Fibroblast of upper back skin (primary cell): ENCODE data around the gene CCSER2.
"Not testable (repeated sequence)": the region's sequence is repeated elsewhere in the genome, so short reads cannot be mapped to it uniquely, and the experiment has no call there.

ENCODE experiments used
- DNase-seq: peaks from one replicate; pipeline ENCODE4 v3.0.0-alpha.2; 2013

Gene CCSER2

GRCh38 chr10:84469470-84469869 is 141.1 kb downstream of the CCSER2 start:
- DNase-seq, result no peak

- no peak for DNase-seq
Measured at GRCh38 chr10:84473136-84473535, 144.7 kb downstream of the CCSER2 start.

- peak; percentile 10 for DNase-seq
Measured at GRCh38 chr10:84477398-84478128, 149.2 kb downstream of the CCSER2 start.

GRCh38 chr10:84478151-84478550 is 149.8 kb downstream of the CCSER2 start:
- peak; percentile 23 for DNase-seq

GRCh38 chr10:84478679-84479078 is 150.3 kb downstream of the CCSER2 start:
- DNase-seq, result no peak

GRCh38 chr10:84484541-84484940 is 156.2 kb downstream of the CCSER2 start:
- no peak for DNase-seq

- no peak for DNase-seq
Measured at GRCh38 chr10:84493361-84493760, 165.0 kb downstream of the CCSER2 start.

GRCh38 chr10:84493951-84494848 is 165.8 kb downstream of the CCSER2 start:
- DNase-seq, result peak; percentile 33

GRCh38 chr10:84494849-84495180 is 166.4 kb downstream of the CCSER2 start:
- no peak for DNase-seq

GRCh38 chr10:84497978-84498377 is 169.6 kb downstream of the CCSER2 start:
- DNase-seq, result no peak

- DNase-seq, result not testable (repeated sequence)
Measured at GRCh38 chr10:84499039-84499438, 170.7 kb downstream of the CCSER2 start.

- no peak for DNase-seq
Measured at GRCh38 chr10:84499846-84500245, 171.5 kb downstream of the CCSER2 start.

- DNase-seq, result peak; percentile 50
Measured at GRCh38 chr10:84510121-84510520, 181.7 kb downstream of the CCSER2 start.

GRCh38 chr10:84511106-84511505 is 182.7 kb downstream of the CCSER2 start:
- no peak for DNase-seq

- no peak for DNase-seq
Measured at GRCh38 chr10:84511709-84512285, 183.4 kb downstream of the CCSER2 start.

GRCh38 chr10:84517554-84517953 is 189.2 kb downstream of the CCSER2 start:
- no peak for DNase-seq

GRCh38 chr10:84519235-84519634 is 190.8 kb downstream of the CCSER2 start:
- no peak for DNase-seq

GRCh38 chr10:84521013-84521412 is 192.6 kb downstream of the CCSER2 start:
- no peak for DNase-seq

- DNase-seq, result no peak
Measured at GRCh38 chr10:84521468-84521867, 193.1 kb downstream of the CCSER2 start.

GRCh38 chr10:84522612-84523462 is 194.4 kb downstream of the CCSER2 start:
- no peak for DNase-seq

- no peak for DNase-seq
Measured at GRCh38 chr10:84523526-84523925, 195.1 kb downstream of the CCSER2 start.

- DNase-seq, result no peak
Measured at GRCh38 chr10:84524435-84524834, 196.0 kb downstream of the CCSER2 start.
